ENCODE data around the gene OR2V1. TPM values are rescaled to one million over a fixed set of nuclear protein-coding genes. Genes with fewer than 3 reads are reported as not detected.

OR2V1 gene
- total and polyA plus RNA-seq, 2 experiments from 2014 or later, result not detected

GRCh38 chr5:181160152-181160754 lies 29.3 kb upstream of the OR2V1 start (continued):
- no peak for TF ChIP-seq JUNB (IDR thresholded peaks at IDR 0.05; ENCODE audit: unreplicated experiment)
- TF ChIP-seq ZNF331 (CRISPR knock-in tag; IDR thresholded peaks at IDR 0.05; ENCODE audit: low read depth), result no peak

GRCh38 chr5:181159286-181160151 lies 28.6 kb upstream of the OR2V1 start:
- Histone ChIP-seq H3K27ac (ENCODE audit: low read depth) (no peak overlapping the region), H3K4me1 (ENCODE audit: insufficient read depth) (peaks cover 10% of the 10 kb centered on the region), H3K27me3 (ENCODE audit: insufficient read depth) (peaks cover 14% of the 10 kb centered on the region), H4K20me1 (replicated peaks; ENCODE audit: insufficient read depth) (no peaks in the 10 kb centered on the region), H3K79me2 (replicated peaks; ENCODE audit: insufficient read depth) (no peaks in the 10 kb centered on the region), H3F3A (replicated peaks; ENCODE audit: low read depth) (no peaks in the 10 kb centered on the region; the same call in 1 of the 2 replicates), H3K36me3 (ENCODE audit: insufficient read depth) (no peaks in the 10 kb centered on the region), H3K4me2 (peak overlapping the region; percentile 78; the same call in 1 of the 2 replicates), H2AFZ (no peak overlapping the region), H3K9me2 (ENCODE audit: insufficient read depth) (peaks cover 4% of the 10 kb centered on the region), H3K4me3 (no peak overlapping the region)
- Mint-ChIP-seq H3K27ac (peak overlapping the region; percentile 97), H3K9me3 (peaks cover 3% of the 10 kb centered on the region; the same call in 2 of the 3 replicates), H3K4me3 (peak overlapping the region; percentile 37), H3K27me3 (ENCODE audit: insufficient read depth, low read depth, poor library complexity) (peaks cover 37% of the 10 kb centered on the region), H3K4me1 (peaks cover 17% of the 10 kb centered on the region), H3K36me3 (ENCODE audit: low read depth) (no peaks in the 10 kb centered on the region)
- DNase-seq (ENCODE audit: low spot score) (peak; percentile 93), ATAC-seq (peak; percentile 78)
- TF ChIP-seq POLR2AphosphoS5 (IDR thresholded peaks at IDR 0.05; ENCODE audit: low read depth), result no peak
- TF ChIP-seq ETS1 (IDR thresholded peaks at IDR 0.05), result no peak
- peak; percentile 91 to 99 for TF ChIP-seq CTCF (conservative IDR thresholded peaks at IDR 0.05; ENCODE audit: low read depth in 2 of 2)

- peaks cover 34% of the 10 kb centered on the region for H3K27me3 Mint-ChIP-seq (ENCODE audit: insufficient read depth, low read depth, poor library complexity)
- H3K27ac Mint-ChIP-seq, result no peak overlapping the region
- no peak overlapping the region for H3K27ac ChIP-seq (ENCODE audit: low read depth)
- peaks cover 17% of the 10 kb centered on the region for H3K4me1 Mint-ChIP-seq
- H3K79me2 ChIP-seq (replicated peaks; ENCODE audit: insufficient read depth), result no peaks in the 10 kb centered on the region
- no peaks in the 10 kb centered on the region for H3K36me3 ChIP-seq (ENCODE audit: insufficient read depth)
- H4K20me1 ChIP-seq (replicated peaks; ENCODE audit: insufficient read depth), result no peaks in the 10 kb centered on the region
- H2AFZ ChIP-seq, result no peak overlapping the region
- H3K27me3 ChIP-seq (ENCODE audit: insufficient read depth), result peaks cover 14% of the 10 kb centered on the region
- ATAC-seq (no peak), DNase-seq (ENCODE audit: low spot score) (no peak)
- H3K4me3 Mint-ChIP-seq, result no peak overlapping the region
- H3K9me2 ChIP-seq (ENCODE audit: insufficient read depth), result peaks cover 5% of the 10 kb centered on the region
- H3K4me3 ChIP-seq, result no peak overlapping the region
- H3K9me3 Mint-ChIP-seq, result peaks cover 3% of the 10 kb centered on the region; the same call in 2 of the 3 replicates
- no peaks in the 10 kb centered on the region for H3K36me3 Mint-ChIP-seq (ENCODE audit: low read depth)
- H3F3A ChIP-seq (replicated peaks; ENCODE audit: low read depth), result no peaks in the 10 kb centered on the region; the same call in 1 of the 2 replicates
- peaks cover 10% of the 10 kb centered on the region for H3K4me1 ChIP-seq (ENCODE audit: insufficient read depth)
- no peak overlapping the region for H3K4me2 ChIP-seq
- TF ChIP-seq CREB1 (CRISPR knock-in tag; IDR thresholded peaks at IDR 0.05; ENCODE audit: low read depth) (no peak), STAT1 (IDR thresholded peaks at IDR 0.05; ENCODE audit: unreplicated experiment) (no peak), ZNF114 (CRISPR knock-in tag; IDR thresholded peaks at IDR 0.05) (no peak), CTCF (conservative IDR thresholded peaks at IDR 0.05; ENCODE audit: low read depth in 2 of 2) (no peak), ETS1 (IDR thresholded peaks at IDR 0.05) (no peak), REST (IDR thresholded peaks at IDR 0.05; ENCODE audit: unreplicated experiment) (no peak), EZH2 (IDR thresholded peaks at IDR 0.05; ENCODE audit: low read depth, unreplicated experiment) (no peak), JUNB (IDR thresholded peaks at IDR 0.05; ENCODE audit: unreplicated experiment) (no peak)
Observed at GRCh38 chr5:181158869-181159268, 27.9 kb upstream of the OR2V1 start.
